Urinary bladder (tissue), 4 donors: ENCODE data around the gene CIT. TPM values are rescaled to one million over a fixed set of nuclear protein-coding genes. Genes with fewer than 3 reads are reported as not detected.
"Not testable (repeated sequence)": the region's sequence is repeated elsewhere in the genome, so short reads cannot be mapped to it uniquely, and the experiment has no call there.

Experiments
- DNase-seq: peaks from one replicate; pipeline ENCODE4 v3.0.0-alpha.2; 2015; ENCODE audit errors: extremely low spot score
- H3K27ac ChIP-seq: one replicate; pipeline ENCODE4 v1.5.1; 2013; ENCODE audit warnings: low read depth, mild to moderate bottlenecking, moderate library complexity
- H3K36me3 ChIP-seq: one replicate; pipeline ENCODE4 v1.6.1; 2013; ENCODE audit warnings: mild to moderate bottlenecking, moderate library complexity; ENCODE audit not compliant: insufficient read depth
- H3K4me1 ChIP-seq: one replicate; pipeline ENCODE4 v1.6.1; 2013; ENCODE audit warnings: mild to moderate bottlenecking, moderate library complexity; ENCODE audit not compliant: insufficient read depth
- H3K4me3 ChIP-seq: one replicate; pipeline ENCODE4 v1.5.1; 2013; ENCODE audit warnings: low read depth, low read length
- WGBS: extraction: QIAGEN DNeasy Blood & Tissue Kit; methylation state at CpG from one replicate; pipeline ENCODE4 v1.1.7; 2013; 5-methylcytosine and 5-hydroxymethylcytosine counted together
- polyA plus RNA-seq: library from polyadenylated mRNA; stranded (reverse); fragments of 200-250 nt; gene quantifications from one replicate; pipeline ENCODE4 v1.2.3, GENCODE V29; 2013
- total RNA-seq: library from RNA; depleted of rRNA; stranded (reverse); fragments of >200 nt; gene quantifications from one replicate; pipeline ENCODE4 v1.2.3, GENCODE V29; 2014
- donor health status: healthy with polysubstance abuse.
- donor health status: healthy.

CIT gene
- 23.3 TPM for total RNA-seq
- 1.7 TPM for polyA plus RNA-seq

GRCh38 chr12:119876761-119877638, at the start of gene CIT:
Gene CIT (minus strand): TSS chr12:119877320. CDS start chr12:119876168, 1,152 bp downstream.
- Histone ChIP-seq H3K4me3 (peak within 1 kb of the TSS; percentile 48), H3K4me1 (no peaks in the 10 kb centered on the region), H3K27ac (no peak within 1 kb of the TSS), H3K36me3 (no peaks in the 10 kb centered on the region)
- peak; percentile 83 for DNase-seq
- under 1% methylated on average over 56 of the region's 56 CpGs for WGBS

GRCh38 chr12:119925269-119925668, 48.1 kb upstream of the CIT start:
- no peaks in the 10 kb centered on the region for H3K36me3 ChIP-seq
- no peak overlapping the region for H3K4me3 ChIP-seq
- no peak overlapping the region for H3K27ac ChIP-seq
- no peak for DNase-seq
- no peaks in the 10 kb centered on the region for H3K4me1 ChIP-seq

- DNase-seq = no peak
- H3K4me3 ChIP-seq = no peak overlapping the region
- WGBS = 89% methylated on average over 6 of the region's 6 CpGs
- H3K27ac ChIP-seq = no peak overlapping the region
- H3K4me1 ChIP-seq = no peaks in the 10 kb centered on the region
- H3K36me3 ChIP-seq = no peaks in the 10 kb centered on the region
Observed at GRCh38 chr12:119920064-119920463, 42.9 kb upstream of the CIT start.

- Histone ChIP-seq H3K27ac (no peak overlapping the region), H3K36me3 (no peaks in the 10 kb centered on the region), H3K4me1 (no peaks in the 10 kb centered on the region), H3K4me3 (no peak overlapping the region)
- WGBS = 72% methylated on average over 13 of the region's 13 CpGs
- no peak for DNase-seq
Observed at GRCh38 chr12:119915894-119916510, 38.9 kb upstream of the CIT start.

- WGBS = 28% methylated on average over 1 of the region's 1 CpG
- Histone ChIP-seq H3K36me3 (no peaks in the 10 kb centered on the region), H3K4me1 (no peaks in the 10 kb centered on the region), H3K4me3 (no peak overlapping the region), H3K27ac (no peak overlapping the region)
- DNase-seq = no peak
Observed at GRCh38 chr12:119914666-119915065, 37.5 kb upstream of the CIT start.

GRCh38 chr12:119913536-119914330, 36.6 kb upstream of the CIT start:
- Histone ChIP-seq H3K4me3 (no peak overlapping the region), H3K36me3 (no peaks in the 10 kb centered on the region), H3K4me1 (no peaks in the 10 kb centered on the region), H3K27ac (no peak overlapping the region)
- 94% methylated on average over 6 of the region's 6 CpGs for WGBS
- DNase-seq = no peak

- no peak overlapping the region for H3K27ac ChIP-seq
- WGBS = 60% methylated on average over 4 of the region's 4 CpGs
Observed at GRCh38 chr12:119911182-119911581, 34.1 kb upstream of the CIT start.

GRCh38 chr12:119910586-119910985, 33.5 kb upstream of the CIT start:
- no peaks in the 10 kb centered on the region for H3K36me3 ChIP-seq
- no peak overlapping the region for H3K27ac ChIP-seq
- no peaks in the 10 kb centered on the region for H3K4me1 ChIP-seq
- no peak for DNase-seq
- no peak overlapping the region for H3K4me3 ChIP-seq
- 89% methylated on average over 4 of the region's 4 CpGs for WGBS

More at GRCh38 chr12:119911182-119911581, 34.1 kb upstream of the CIT start:
- Histone ChIP-seq H3K4me1 (no peaks in the 10 kb centered on the region), H3K4me3 (no peak overlapping the region), H3K36me3 (no peaks in the 10 kb centered on the region)
- no peak for DNase-seq

GRCh38 chr12:119902084-119902509, 25.0 kb upstream of the CIT start:
- H3K4me1 ChIP-seq = no peaks in the 10 kb centered on the region
- no peak for DNase-seq
- no peak overlapping the region for H3K27ac ChIP-seq
- no peak overlapping the region for H3K4me3 ChIP-seq
- WGBS = 2% methylated on average over 5 of the region's 5 CpGs
- no peaks in the 10 kb centered on the region for H3K36me3 ChIP-seq

- 78% methylated on average over 2 of the region's 2 CpGs for WGBS
- Histone ChIP-seq H3K36me3 (no peaks in the 10 kb centered on the region), H3K27ac (no peak overlapping the region), H3K4me3 (no peak overlapping the region), H3K4me1 (no peaks in the 10 kb centered on the region)
- no peak for DNase-seq
Observed at GRCh38 chr12:119901670-119902069, 24.6 kb upstream of the CIT start.

GRCh38 chr12:119894916-119895315, 17.8 kb upstream of the CIT start:
- H3K27ac ChIP-seq = no peak overlapping the region
- no peak overlapping the region for H3K4me3 ChIP-seq
- no peak for DNase-seq
- H3K4me1 ChIP-seq = no peaks in the 10 kb centered on the region
- WGBS = 43% methylated on average over 1 of the region's 1 CpG
- H3K36me3 ChIP-seq = no peaks in the 10 kb centered on the region

- H3K36me3 ChIP-seq, DNase-seq, H3K27ac ChIP-seq, H3K4me3 ChIP-seq, H3K4me1 ChIP-seq: not testable (repeated sequence)
- WGBS = 49% methylated on average over 1 of the region's 1 CpG
Observed at GRCh38 chr12:119892611-119893010, 15.5 kb upstream of the CIT start.

- no peaks in the 10 kb centered on the region for H3K4me1 ChIP-seq
- WGBS = 67% methylated on average over 3 of the region's 3 CpGs
- no peak overlapping the region for H3K27ac ChIP-seq
- no peak for DNase-seq
- H3K4me3 ChIP-seq = no peak overlapping the region
- no peaks in the 10 kb centered on the region for H3K36me3 ChIP-seq
Observed at GRCh38 chr12:119885549-119885948, 8.4 kb upstream of the CIT start.
